K562 (cell line): ENCODE measurements around the gene BOLA1. TPM values are rescaled to one million over a fixed set of nuclear protein-coding genes. Genes with fewer than 3 reads are reported as not detected.

Experiments
- CXXC5 ChIP-seq: fragments of 250-450 bp; sonication (Bioruptor Pico); IDR thresholded peaks from 2 replicates; pipeline ENCODE4 v1.8.0; 2022; ENCODE audit warnings: inconsistent platforms, mild to moderate bottlenecking, moderate library complexity
- MCM7 ChIP-seq, 2 experiments: fragments of 450-650 bp; IDR thresholded peaks; 2 replicates each; pipeline ENCODE4 v1.6.1; 2016 to 2018
- MECOM ChIP-seq: fragments of 250-450 bp; sonication (Bioruptor Pico); IDR thresholded peaks from 2 replicates; pipeline ENCODE4 v1.8.0; 2022; ENCODE audit warnings: inconsistent platforms
- NCOA4 ChIP-seq: fragments of 450-650 bp; IDR thresholded peaks from 2 replicates; pipeline ENCODE4 v1.6.1; 2018; ENCODE audit warnings: mild to moderate bottlenecking; ENCODE audit not compliant: partially characterized antibody
- NEUROD1 ChIP-seq: fragments of 150-350 bp; IDR thresholded peaks from 2 replicates; pipeline ENCODE4 v1.6.1; 2014; ENCODE audit warnings: borderline replicate concordance, low read length, low read depth; ENCODE audit not compliant: partially characterized antibody
- NR2C1 ChIP-seq, 2 experiments: fragments of 450-650 bp; IDR thresholded peaks; 2 replicates each; pipeline ENCODE4 v1.6.1; 2017; ENCODE audit warnings: mild to moderate bottlenecking in 2 of 2, antibody characterized with exemption in 1 of 2, inconsistent platforms in 1 of 2, missing compliant biosample characterization in 1 of 2, missing genetic modification characterization in 1 of 2
- PRMT5 ChIP-seq: sonication (generic); formaldehyde crosslinking; IDR thresholded peaks from 2 replicates; pipeline ENCODE4 v1.5.0; 2020; ENCODE audit warnings: missing genetic modification reagents
- PTBP1 ChIP-seq: fragments of 200-400 bp; formaldehyde crosslinking; IDR thresholded peaks from 2 replicates; pipeline ENCODE4 v1.6.1; 2017; ENCODE audit warnings: low read depth, low read length
- XRCC4 ChIP-seq: IDR thresholded peaks from one replicate; pipeline ENCODE4 v1.6.1; 2011; ENCODE audit not compliant: insufficient read depth, insufficient read length; ENCODE audit errors: extremely low read depth
- polyA plus RNA-seq, 8 experiments: library from polyadenylated mRNA; depleted of rRNA in 4 of 8; stranded (reverse) in 5 of 8; unstranded in 3 of 8; fragments of >200 nt; fragmentation: Nextera tagmentation in 2 of 8; fragmentation: Illumina TruSeq in 1 of 8; extraction: Ambion mirVana in 2 of 8; extraction: Trizol in 1 of 8; gene quantifications; 2 replicates each; pipeline versions ENCODE4 v1.2.1 to v1.2.3, GENCODE V29; 2011 to 2014; ENCODE audit warnings: inconsistent platforms in 1 of 8, missing spikeins in 1 of 8
- total RNA-seq, 7 experiments: library from RNA; depleted of rRNA in 6 of 7; stranded (reverse); fragments of >200 nt in 6 of 7; fragmentation: Illumina TruSeq in 2 of 7; extraction: Trizol in 2 of 7; gene quantifications; 2 replicates each; pipeline versions ENCODE4 v1.2.1 to v1.2.3, GENCODE V29; 2011 to 2021; ENCODE audit warnings: low replicate concordance in 1 of 7
- TF ChIP-seq, protein P1 (sequence below), 2 experiments: fragments of 200-800 bp in 1 of 2; sonication (Bioruptor generic) in 1 of 2; sonication (generic) in 1 of 2; formaldehyde crosslinking in 1 of 2; IDR thresholded peaks in 1 of 2; conservative IDR thresholded peaks in 1 of 2; 2 replicates each; pipeline versions ENCODE4 v1.5.0 to v1.6.1; 2016 to 2020; ENCODE audit warnings: missing compliant biosample characterization in 1 of 2, missing genetic modification characterization in 1 of 2, missing genetic modification reagents in 1 of 2
- TF ChIP-seq, protein P2 (sequence below), 2 experiments: fragments of 450-650 bp in 1 of 2; sonication (generic) in 1 of 2; formaldehyde crosslinking in 1 of 2; IDR thresholded peaks in 1 of 2; conservative IDR thresholded peaks in 1 of 2; 2 replicates each; pipeline versions ENCODE4 v1.6.1 to v1.8.1; 2016 to 2023; ENCODE audit warnings: mild to moderate bottlenecking in 2 of 2, moderate library complexity in 2 of 2, inconsistent platforms in 1 of 2, missing genetic modification reagents in 1 of 2
- TF ChIP-seq, protein P3 (sequence below), 2 experiments: fragments of 450-650 bp in 1 of 2; sonication (generic) in 1 of 2; formaldehyde crosslinking in 1 of 2; IDR thresholded peaks; 2 replicates each; pipeline versions ENCODE4 v1.7.1 to v1.9.0; 2016 to 2022; ENCODE audit warnings: inconsistent platforms in 1 of 2, mild to moderate bottlenecking in 1 of 2, missing genetic modification reagents in 1 of 2
- TF ChIP-seq, protein P4 (sequence below): fragments of 250-450 bp; sonication (Bioruptor Pico); IDR thresholded peaks from 2 replicates; pipeline ENCODE4 v1.8.0; 2022; ENCODE audit warnings: moderate library complexity, mild to moderate bottlenecking, inconsistent platforms

BOLA1 gene
- total and polyA plus RNA-seq, 9 of the 15 experiments (the other 6 are each of a cell fraction or from before 2014, with no cell fraction given): 0.18 to 1.2 (median 0.40) TPM; not detected in 2

DNA sequence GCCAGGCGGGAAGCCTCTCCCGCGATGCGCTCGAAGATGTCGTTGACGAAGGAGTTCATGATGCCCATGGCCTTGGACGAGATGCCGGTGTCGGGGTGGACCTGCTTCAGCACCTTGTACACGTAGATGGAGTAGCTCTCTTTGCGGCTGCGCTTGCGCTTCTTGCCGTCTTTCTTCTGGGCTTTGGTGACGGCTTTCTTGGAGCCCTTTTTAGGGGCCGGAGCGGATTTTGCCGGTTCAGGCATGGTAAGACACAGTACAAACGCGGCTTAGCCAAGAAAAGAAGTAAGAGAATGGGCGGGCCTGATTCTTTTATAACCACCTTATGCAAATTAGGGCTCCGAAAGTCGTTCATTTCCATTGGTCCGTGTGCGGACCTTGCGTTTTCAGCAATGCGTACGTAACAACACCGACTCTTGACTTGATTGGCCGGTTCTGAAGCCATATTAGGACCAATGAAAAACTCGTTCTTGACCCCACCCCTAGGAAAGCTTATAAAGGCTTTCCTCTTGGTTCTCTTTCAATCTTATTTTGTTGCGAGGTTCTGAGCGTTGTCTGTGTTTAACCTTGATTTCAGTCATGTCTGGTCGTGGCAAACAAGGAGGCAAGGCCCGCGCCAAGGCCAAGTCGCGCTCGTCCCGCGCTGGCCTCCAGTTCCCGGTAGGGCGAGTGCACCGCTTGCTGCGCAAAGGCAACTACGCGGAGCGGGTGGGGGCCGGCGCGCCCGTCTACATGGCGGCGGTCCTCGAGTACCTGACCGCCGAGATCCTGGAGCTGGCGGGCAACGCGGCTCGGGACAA, 12.8 kb upstream of the BOLA1 start (continued):
- TF ChIP-seq, protein P1, sequence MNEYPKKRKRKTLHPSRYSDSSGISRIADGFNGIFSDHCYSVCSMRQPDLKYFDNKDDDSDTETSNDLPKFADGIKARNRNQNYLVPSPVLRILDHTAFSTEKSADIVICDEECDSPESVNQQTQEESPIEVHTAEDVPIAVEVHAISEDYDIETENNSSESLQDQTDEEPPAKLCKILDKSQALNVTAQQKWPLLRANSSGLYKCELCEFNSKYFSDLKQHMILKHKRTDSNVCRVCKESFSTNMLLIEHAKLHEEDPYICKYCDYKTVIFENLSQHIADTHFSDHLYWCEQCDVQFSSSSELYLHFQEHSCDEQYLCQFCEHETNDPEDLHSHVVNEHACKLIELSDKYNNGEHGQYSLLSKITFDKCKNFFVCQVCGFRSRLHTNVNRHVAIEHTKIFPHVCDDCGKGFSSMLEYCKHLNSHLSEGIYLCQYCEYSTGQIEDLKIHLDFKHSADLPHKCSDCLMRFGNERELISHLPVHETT (CRISPR knock-in tag; conservative IDR thresholded peaks at IDR 0.05 in 1 of 2, IDR thresholded peaks at IDR 0.05 in 1 of 2): no peak; a peak in 1 of 4 replicates
- TF ChIP-seq, protein P2, sequence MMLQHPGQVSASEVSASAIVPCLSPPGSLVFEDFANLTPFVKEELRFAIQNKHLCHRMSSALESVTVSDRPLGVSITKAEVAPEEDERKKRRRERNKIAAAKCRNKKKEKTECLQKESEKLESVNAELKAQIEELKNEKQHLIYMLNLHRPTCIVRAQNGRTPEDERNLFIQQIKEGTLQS (IDR thresholded peaks at IDR 0.05): no peak
- TF ChIP-seq, protein P2 (CRISPR knock-in tag; conservative IDR thresholded peaks at IDR 0.05): peak; percentile 82; the same call in 1 of the 2 replicates
- TF ChIP-seq, protein P3, sequence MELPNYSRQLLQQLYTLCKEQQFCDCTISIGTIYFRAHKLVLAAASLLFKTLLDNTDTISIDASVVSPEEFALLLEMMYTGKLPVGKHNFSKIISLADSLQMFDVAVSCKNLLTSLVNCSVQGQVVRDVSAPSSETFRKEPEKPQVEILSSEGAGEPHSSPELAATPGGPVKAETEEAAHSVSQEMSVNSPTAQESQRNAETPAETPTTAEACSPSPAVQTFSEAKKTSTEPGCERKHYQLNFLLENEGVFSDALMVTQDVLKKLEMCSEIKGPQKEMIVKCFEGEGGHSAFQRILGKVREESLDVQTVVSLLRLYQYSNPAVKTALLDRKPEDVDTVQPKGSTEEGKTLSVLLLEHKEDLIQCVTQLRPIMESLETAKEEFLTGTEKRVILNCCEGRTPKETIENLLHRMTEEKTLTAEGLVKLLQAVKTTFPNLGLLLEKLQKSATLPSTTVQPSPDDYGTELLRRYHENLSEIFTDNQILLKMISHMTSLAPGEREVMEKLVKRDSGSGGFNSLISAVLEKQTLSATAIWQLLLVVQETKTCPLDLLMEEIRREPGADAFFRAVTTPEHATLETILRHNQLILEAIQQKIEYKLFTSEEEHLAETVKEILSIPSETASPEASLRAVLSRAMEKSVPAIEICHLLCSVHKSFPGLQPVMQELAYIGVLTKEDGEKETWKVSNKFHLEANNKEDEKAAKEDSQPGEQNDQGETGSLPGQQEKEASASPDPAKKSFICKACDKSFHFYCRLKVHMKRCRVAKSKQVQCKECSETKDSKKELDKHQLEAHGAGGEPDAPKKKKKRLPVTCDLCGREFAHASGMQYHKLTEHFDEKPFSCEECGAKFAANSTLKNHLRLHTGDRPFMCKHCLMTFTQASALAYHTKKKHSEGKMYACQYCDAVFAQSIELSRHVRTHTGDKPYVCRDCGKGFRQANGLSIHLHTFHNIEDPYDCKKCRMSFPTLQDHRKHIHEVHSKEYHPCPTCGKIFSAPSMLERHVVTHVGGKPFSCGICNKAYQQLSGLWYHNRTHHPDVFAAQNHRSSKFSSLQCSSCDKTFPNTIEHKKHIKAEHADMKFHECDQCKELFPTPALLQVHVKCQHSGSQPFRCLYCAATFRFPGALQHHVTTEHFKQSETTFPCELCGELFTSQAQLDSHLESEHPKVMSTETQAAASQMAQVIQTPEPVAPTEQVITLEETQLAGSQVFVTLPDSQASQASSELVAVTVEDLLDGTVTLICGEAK (IDR thresholded peaks at IDR 0.05): no peak; the same call in 1 of the 2 replicates
- TF ChIP-seq, protein P3 (CRISPR knock-in tag; IDR thresholded peaks at IDR 0.05): peak; percentile 68
- TF ChIP-seq NR2C1 (IDR thresholded peaks at IDR 0.05): no peak
- no peak for TF ChIP-seq NR2C1 (tag; IDR thresholded peaks at IDR 0.05)
- TF ChIP-seq, protein P4, sequence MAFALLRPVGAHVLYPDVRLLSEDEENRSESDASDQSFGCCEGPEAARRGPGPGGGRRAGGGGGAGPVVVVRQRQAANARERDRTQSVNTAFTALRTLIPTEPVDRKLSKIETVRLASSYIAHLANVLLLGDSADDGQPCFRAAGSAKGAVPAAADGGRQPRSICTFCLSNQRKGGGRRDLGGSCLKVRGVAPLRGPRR: no peak
- no peak for TF ChIP-seq MCM7 (IDR thresholded peaks at IDR 0.05)
- TF ChIP-seq PRMT5 (CRISPR knock-in tag): no peak
- no peak for TF ChIP-seq NCOA4
- TF ChIP-seq PTBP1: peak; percentile 59; the same call in 1 of the 2 replicates
- peak; percentile 91 for TF ChIP-seq CXXC5 (CRISPR knock-in tag)
- no peak for TF ChIP-seq MECOM (CRISPR knock-in tag)
- no peak for TF ChIP-seq XRCC4
- peak; percentile 76 for TF ChIP-seq NEUROD1
